ENCODE results near the gene SFXN5. TPM values are rescaled to one million over a fixed set of nuclear protein-coding genes. Genes with fewer than 3 reads are reported as not detected.

The SFXN5 gene
- total RNA-seq, 1 experiment from 2014 or later, result 27.8 TPM

DNA sequence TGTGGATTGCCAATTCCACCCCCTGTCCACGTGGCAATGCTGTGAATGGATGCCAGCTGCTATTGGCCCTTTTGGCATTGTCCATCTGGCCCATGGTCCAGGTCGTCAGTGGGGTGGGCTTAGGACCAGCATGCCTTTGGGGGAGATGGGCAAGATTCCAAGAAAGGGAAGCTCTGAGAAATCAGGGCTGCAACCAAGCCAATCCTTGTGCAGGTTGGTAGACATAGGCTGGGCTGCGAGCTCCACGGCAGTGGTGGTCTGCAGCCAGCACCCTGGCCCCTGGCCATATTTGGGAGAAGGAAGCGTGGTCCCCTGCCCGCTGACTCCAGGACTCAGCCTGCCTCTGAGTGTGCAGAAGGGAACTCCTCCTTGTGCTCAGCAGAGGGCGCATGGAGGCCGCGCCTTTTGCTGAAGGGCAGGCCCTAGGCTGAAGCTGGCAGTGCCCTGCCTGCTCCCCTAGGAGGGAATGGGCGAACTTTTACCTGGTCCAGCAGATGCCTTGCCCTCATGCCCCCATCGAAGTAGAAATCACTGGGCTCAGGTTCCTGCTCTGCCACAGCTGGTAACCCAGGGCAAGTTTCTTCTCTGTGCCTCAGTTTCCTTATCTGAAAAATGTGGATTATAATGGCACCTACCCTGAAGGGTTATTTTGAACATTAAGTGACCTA is 178.9 kb downstream of the SFXN5 start:
- TF ChIP-seq CTCF (IDR thresholded peaks at IDR 0.05) (peak; percentile 91), SIN3A (IDR thresholded peaks at IDR 0.05; ENCODE audit: borderline replicate concordance, insufficient read depth, low read depth, low read length) (no peak)
- CTCF ChIA-PET, result interaction anchor here (1.5 to 4.0 kb wide), 6 partner anchors 40 to 284 kb away, joined by 5 to 30 read pairs (median 14); no protein-coding TSS in a partner anchor
- Histone ChIP-seq H3K36me3 (ENCODE audit: control insufficient read depth, insufficient read depth, low read length) (no peaks in the 10 kb centered on the region; the same call in 1 of the 2 replicates), H3K4me1 (ENCODE audit: control insufficient read depth, insufficient read depth, low read length) (peaks cover 12% of the 10 kb centered on the region), H3K27ac (ENCODE audit: low read length) (no peak overlapping the region), H3K27me3 (ENCODE audit: control insufficient read depth, insufficient read depth, low read length) (no peaks in the 10 kb centered on the region), H3K4me3 (ENCODE audit: low read depth in 2 of 2, low read length in 2 of 2) (no peak overlapping the region), H3K9me3 (ENCODE audit: control insufficient read depth, insufficient read depth, low read depth, low read length) (no peaks in the 10 kb centered on the region)
- in situ Hi-C loops (cut with HindIII; ENCODE audit: low pct_unique_long_range_greater_than_20kb, low sequenced_read_pairs) (no loop called here), intact Hi-C loops (cut with micrococcal nuclease; ENCODE audit: unreplicated experiment) (loop anchor here (1.0 to 5.0 kb wide), 3 partner anchors 43 to 285 kb away; no protein-coding TSS in a partner anchor)
- POLR2A ChIA-PET, result no interaction called here
- ATAC-seq (peak; percentile 90), DNase-seq (ENCODE audit: low read depth, low spot score) (no peak)
- BruUV-seq (replicated peaks), result no TSS peak

Other genes starting within 250 kb of the SFXN5 start
- 23.2 TPM for gene EXOC6B, start 245.7 kb downstream of the SFXN5 start, total RNA-seq (2021; ENCODE audit: unreplicated experiment)
- 75.4 TPM for gene SPR, start 184.3 kb downstream of the SFXN5 start, total RNA-seq (2021; ENCODE audit: unreplicated experiment)
- gene EMX1, start 154.2 kb downstream of the SFXN5 start, total RNA-seq (2021; ENCODE audit: unreplicated experiment), result 0.36 TPM
- gene RAB11FIP5, start 41.2 kb upstream of the SFXN5 start, total RNA-seq (2021; ENCODE audit: unreplicated experiment), result 27.3 TPM
- gene NOTO, start 130.9 kb upstream of the SFXN5 start, total RNA-seq (2021; ENCODE audit: unreplicated experiment), result 0.08 TPM
- gene SMYD5, start 142.5 kb upstream of the SFXN5 start, total RNA-seq (2021; ENCODE audit: unreplicated experiment), result 37.6 TPM
- gene PRADC1, start 161.5 kb upstream of the SFXN5 start, total RNA-seq (2021; ENCODE audit: unreplicated experiment), result 18.6 TPM
- gene CCT7, start 162.6 kb upstream of the SFXN5 start, total RNA-seq (2021; ENCODE audit: unreplicated experiment), result 426 TPM
- gene FBXO41, start 212.8 kb upstream of the SFXN5 start, total RNA-seq (2021; ENCODE audit: unreplicated experiment), result 6.5 TPM
- 0.08 TPM for gene EGR4, start 221.8 kb upstream of the SFXN5 start, total RNA-seq (2021; ENCODE audit: unreplicated experiment)

Data from Panc1 (cell line).